HG02610 (cell line): Measurements from ENCODE around the gene BLNK.

ENCODE experiments used
- ATAC-seq: cut with Tn5 transposase; IDR thresholded peaks from one replicate; pipeline ENCODE4 v1.9.1; 2021; ENCODE audit warnings: mild to moderate bottlenecking, moderate library complexity; ENCODE audit not compliant: unreplicated experiment

BLNK gene

GRCh38 chr10:96153070-96153469 is 118.3 kb downstream of the BLNK start:
- no peak for ATAC-seq

GRCh38 chr10:96152437-96152836 is 118.9 kb downstream of the BLNK start:
- no peak for ATAC-seq
